Stimulated activated CD4-positive, alpha-beta T cell treated with anti-CD3 and anti-CD28 coated beads, Interleukin-4, amount 100 ng/mL, for 24 hours (primary cell): ENCODE results near the gene MYOF.

Experiments used
- DNase-seq: peaks from one replicate; pipeline ENCODE4 v3.0.0-alpha.2; 2020

The MYOF gene, protein sequence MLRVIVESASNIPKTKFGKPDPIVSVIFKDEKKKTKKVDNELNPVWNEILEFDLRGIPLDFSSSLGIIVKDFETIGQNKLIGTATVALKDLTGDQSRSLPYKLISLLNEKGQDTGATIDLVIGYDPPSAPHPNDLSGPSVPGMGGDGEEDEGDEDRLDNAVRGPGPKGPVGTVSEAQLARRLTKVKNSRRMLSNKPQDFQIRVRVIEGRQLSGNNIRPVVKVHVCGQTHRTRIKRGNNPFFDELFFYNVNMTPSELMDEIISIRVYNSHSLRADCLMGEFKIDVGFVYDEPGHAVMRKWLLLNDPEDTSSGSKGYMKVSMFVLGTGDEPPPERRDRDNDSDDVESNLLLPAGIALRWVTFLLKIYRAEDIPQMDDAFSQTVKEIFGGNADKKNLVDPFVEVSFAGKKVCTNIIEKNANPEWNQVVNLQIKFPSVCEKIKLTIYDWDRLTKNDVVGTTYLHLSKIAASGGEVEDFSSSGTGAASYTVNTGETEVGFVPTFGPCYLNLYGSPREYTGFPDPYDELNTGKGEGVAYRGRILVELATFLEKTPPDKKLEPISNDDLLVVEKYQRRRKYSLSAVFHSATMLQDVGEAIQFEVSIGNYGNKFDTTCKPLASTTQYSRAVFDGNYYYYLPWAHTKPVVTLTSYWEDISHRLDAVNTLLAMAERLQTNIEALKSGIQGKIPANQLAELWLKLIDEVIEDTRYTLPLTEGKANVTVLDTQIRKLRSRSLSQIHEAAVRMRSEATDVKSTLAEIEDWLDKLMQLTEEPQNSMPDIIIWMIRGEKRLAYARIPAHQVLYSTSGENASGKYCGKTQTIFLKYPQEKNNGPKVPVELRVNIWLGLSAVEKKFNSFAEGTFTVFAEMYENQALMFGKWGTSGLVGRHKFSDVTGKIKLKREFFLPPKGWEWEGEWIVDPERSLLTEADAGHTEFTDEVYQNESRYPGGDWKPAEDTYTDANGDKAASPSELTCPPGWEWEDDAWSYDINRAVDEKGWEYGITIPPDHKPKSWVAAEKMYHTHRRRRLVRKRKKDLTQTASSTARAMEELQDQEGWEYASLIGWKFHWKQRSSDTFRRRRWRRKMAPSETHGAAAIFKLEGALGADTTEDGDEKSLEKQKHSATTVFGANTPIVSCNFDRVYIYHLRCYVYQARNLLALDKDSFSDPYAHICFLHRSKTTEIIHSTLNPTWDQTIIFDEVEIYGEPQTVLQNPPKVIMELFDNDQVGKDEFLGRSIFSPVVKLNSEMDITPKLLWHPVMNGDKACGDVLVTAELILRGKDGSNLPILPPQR (N-terminal part only)

GRCh38 chr10:93482145-93482834 is at the start of gene MYOF:
MYOF (minus strand) TSS chr10:93482334; CDS start chr10:93482194, 140 bp downstream.
- peak; percentile 68 for DNase-seq

- DNase-seq, result no peak
Measured at GRCh38 chr10:93518531-93518930, 36.4 kb upstream of the MYOF start.

DNA sequence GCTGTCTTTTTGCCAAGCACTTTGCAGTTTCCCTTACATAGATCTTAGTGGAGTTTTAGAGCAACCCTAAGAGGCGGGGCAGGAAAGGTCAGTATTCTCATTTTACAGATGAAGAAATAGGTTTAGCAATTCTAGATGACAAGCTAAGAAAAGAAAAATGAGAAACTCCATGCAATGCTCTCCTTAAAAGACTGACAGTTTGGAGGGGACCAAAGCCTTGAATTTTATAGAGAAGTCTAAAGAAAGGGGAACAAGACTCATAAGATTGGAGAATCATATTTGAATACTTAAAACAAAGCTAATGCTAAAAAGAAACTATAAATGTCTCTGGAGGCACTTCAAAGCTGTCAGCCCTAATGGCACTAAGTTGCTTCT is 33.9 kb upstream of the MYOF start:
- DNase-seq, result no peak

DNA sequence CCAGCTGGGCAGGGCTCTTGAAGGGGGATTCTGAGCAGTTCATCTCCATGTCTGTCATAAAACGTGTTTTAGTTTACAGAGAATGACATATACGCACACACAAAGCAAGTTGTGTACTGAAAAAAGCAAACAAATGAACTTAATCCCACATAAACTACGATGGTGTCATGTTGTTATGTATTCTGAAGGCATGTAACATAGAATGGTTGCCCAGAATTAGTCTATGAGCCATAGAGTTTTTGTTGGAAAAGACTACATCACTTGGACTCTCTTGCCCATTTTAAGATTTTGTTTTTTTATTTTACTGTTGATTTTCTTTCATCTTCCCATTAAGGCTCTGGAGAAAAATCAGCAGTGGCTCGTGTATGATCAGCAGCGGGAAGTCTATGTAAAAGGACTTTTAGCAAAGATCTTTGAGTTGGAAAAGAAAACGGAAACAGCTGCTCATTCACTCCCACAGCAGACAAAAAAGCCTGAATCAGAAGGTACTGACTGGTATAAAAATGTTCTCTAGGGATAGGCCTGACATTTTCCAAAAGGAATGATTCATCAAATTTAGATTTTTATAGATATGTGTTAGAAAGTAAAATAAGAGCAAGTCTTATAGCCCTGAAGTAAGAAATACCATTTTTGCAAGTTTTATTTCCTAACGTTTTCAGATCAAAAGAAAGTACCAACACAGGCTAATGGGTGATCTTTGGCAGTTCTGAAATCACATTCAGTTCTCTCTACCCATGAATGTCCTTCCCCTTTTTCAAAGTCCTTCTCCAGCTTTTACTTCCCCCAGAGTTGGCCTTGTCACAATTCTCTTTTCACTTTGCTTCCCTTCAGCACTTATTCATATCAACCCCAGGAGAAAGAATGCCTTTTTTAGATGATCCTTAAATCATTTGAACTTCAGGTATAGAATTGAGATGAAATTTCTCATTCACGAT is 33.2 kb upstream of the MYOF start:
- DNase-seq, result no peak

- DNase-seq, result no peak
Measured at GRCh38 chr10:93514521-93514920, 32.4 kb upstream of the MYOF start.

GRCh38 chr10:93513091-93513490 is 31.0 kb upstream of the MYOF start:
- no peak for DNase-seq

- DNase-seq, result no peak
Measured at GRCh38 chr10:93512565-93512964, 30.4 kb upstream of the MYOF start.

- DNase-seq, result no peak
Measured at GRCh38 chr10:93509816-93510215, 27.7 kb upstream of the MYOF start.

DNA sequence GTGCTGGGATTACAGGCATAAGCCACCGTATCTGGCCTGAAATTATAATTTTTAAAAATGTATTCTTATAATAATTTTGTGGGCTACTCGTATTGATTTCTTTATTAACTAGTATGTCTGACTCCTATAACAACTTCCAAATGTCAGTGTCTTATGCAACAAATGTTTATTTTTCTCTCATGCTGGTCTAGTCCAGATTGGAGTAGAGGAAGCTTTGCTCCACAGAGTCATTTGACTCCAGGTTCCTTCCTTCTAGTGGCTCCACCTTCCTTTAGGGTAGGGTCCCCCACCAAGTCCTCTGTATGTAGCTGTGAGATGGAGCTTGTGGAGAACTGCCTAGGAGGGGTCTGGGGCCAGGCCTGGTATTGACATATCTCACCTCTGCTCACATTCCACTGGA is 22.9 kb upstream of the MYOF start:
- DNase-seq, result no peak

DNA sequence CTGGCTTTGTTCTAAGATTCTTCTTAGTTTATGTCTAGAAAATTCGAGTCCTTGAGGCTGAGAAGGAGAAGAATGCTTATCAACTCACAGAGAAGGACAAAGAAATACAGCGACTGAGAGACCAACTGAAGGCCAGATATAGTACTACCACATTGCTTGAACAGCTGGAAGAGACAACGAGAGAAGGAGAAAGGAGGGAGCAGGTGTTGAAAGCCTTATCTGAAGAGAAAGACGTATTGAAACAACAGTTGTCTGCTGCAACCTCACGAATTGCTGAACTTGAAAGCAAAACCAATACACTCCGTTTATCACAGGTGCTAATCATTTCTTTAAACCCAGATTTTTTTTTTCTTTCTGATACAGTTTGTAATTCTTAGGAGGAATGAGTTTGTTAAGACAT is 20.9 kb upstream of the MYOF start:
- DNase-seq, result no peak

- no peak for DNase-seq
Measured at GRCh38 chr10:93501650-93502049, 19.5 kb upstream of the MYOF start.

GRCh38 chr10:93498166-93498565 is 16.0 kb upstream of the MYOF start:
- DNase-seq, result no peak

DNA sequence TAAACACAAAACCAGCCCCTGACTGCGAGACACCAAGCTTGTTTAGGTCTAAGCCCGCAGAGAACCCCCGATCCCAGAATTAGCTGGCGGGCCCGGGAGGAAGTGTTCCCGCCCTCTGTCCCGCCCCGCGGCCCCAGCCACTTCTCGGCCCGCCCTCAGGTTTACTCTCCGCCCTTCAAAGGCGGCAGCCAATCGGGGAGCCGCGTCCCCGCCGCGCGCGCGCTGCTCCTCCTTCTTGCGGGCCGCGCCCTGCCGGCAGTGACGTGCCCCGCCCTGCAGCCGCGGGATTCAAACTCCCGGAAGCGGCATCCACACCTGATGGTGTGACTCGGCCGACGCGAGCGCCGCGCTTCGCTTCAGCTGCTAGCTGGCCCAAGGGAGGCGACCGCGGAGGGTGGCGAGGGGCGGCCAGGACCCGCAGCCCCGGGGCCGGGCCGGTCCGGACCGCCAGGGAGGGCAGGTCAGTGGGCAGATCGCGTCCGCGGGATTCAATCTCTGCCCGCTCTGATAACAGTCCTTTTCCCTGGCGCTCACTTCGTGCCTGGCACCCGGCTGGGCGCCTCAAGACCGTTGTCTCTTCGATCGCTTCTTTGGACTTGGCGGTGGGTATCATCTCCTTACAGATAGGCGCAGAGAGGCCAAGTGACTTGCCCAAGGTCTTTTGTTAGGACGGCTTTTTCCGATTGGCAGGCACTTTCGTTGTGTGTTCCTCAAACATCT is 14.3 kb upstream of the MYOF start, which contains the start of gene CEP55:
Gene CEP55, plus strand, starts transcription at position 291 of the 720 bp plus-strand sequence. CDS start 3,440 bp downstream, outside the sequence.
- DNase-seq, result peak; percentile 95

GRCh38 chr10:93495654-93496321 is 13.7 kb upstream of the MYOF start:
- DNase-seq, result no peak

- no peak for DNase-seq
Measured at GRCh38 chr10:93494494-93494893, 12.4 kb upstream of the MYOF start.

DNA sequence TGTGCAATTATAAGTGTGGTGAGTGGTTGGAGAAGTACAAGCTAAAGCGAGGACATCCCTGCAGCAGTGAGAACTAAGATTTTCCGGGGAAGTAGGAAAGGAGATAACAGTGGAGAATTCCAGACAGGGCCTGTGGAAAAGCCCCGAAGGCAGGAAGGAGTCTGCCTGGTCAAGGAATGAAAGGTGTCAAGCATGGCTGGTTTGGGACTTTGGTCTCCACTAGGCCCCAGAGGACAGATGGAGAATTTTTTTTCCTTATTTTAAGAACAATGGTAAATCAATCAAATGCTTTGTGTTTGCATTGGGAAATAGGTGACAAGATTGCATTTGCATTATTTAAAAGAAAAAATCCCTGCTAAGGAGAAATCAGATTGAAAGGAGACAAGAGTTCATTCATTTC is 11.0 kb upstream of the MYOF start:
- DNase-seq, result no peak

- DNase-seq, result no peak
Measured at GRCh38 chr10:93491602-93492121, 9.5 kb upstream of the MYOF start.

- no peak for DNase-seq
Measured at GRCh38 chr10:93488956-93489528, 6.9 kb upstream of the MYOF start.

DNA sequence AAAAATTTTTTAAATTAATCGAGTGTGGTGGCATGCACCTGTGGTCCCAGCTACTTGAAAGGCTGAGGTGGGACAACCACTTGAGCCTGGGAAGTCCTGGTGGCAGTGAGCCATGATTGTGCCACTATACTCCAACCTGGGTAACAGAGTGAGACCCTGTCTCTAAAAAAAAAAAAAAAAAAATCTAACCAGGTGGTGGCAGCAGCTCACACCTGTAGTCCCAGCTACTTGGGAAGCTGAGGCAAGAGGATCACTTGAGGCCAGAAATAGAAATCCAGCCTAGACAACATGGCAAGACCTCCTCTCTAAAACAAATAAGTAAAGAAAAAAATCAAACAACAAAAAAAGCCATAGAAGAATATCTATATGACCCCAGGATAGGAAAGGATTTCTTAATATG is 3.6 kb upstream of the MYOF start:
- DNase-seq, result no peak
